VCaP (cell line): ENCODE data around the gene LPP.
"Not testable (repeated sequence)": the region's sequence is repeated elsewhere in the genome, so short reads cannot be mapped to it uniquely, and the experiment has no call there.

Experiments
- H3K27ac ChIP-seq: fragments of 450-650 bp; 2 replicates; pipeline ENCODE4 v1.5.1; 2017
- CTCF ChIP-seq: fragments of 450-650 bp; conservative IDR thresholded peaks from 2 replicates; pipeline ENCODE4 v1.5.1; 2017; ENCODE audit warnings: mild to moderate bottlenecking, moderate library complexity

LPP gene

GRCh38 chr3:188126276-188126675 is 27.7 kb upstream of the LPP start:
- TF ChIP-seq CTCF, result no peak
- H3K27ac ChIP-seq, result no peak overlapping the region

- H3K27ac ChIP-seq, result no peak overlapping the region
- TF ChIP-seq CTCF, result no peak
These were observed 27.0 kb upstream of the LPP start for GRCh38 chr3:188126934-188127333.

GRCh38 chr3:188128905-188129304 is 25.1 kb upstream of the LPP start:
- no peak for TF ChIP-seq CTCF
- H3K27ac ChIP-seq, result no peak overlapping the region

- not testable (repeated sequence) for H3K27ac ChIP-seq
These were observed 22.9 kb upstream of the LPP start for GRCh38 chr3:188131023-188131422.

GRCh38 chr3:188133219-188133618 is 20.7 kb upstream of the LPP start:
- no peak overlapping the region for H3K27ac ChIP-seq
- TF ChIP-seq CTCF, result no peak

GRCh38 chr3:188133646-188134045 is 20.3 kb upstream of the LPP start:
- no peak for TF ChIP-seq CTCF

GRCh38 chr3:188134079-188134478 is 19.9 kb upstream of the LPP start:
- no peak for TF ChIP-seq CTCF

More at GRCh38 chr3:188133646-188134045, 20.3 kb upstream of the LPP start:
- no peak overlapping the region for H3K27ac ChIP-seq

GRCh38 chr3:188134856-188135255 is 19.1 kb upstream of the LPP start:
- no peak overlapping the region for H3K27ac ChIP-seq
- no peak for TF ChIP-seq CTCF

More at GRCh38 chr3:188134079-188134478, 19.9 kb upstream of the LPP start:
- no peak overlapping the region for H3K27ac ChIP-seq
